K562 (cell line): ENCODE results near the gene ANO4.

Experiments
- ELF1 ChIP-seq: fragments of 200-800 bp; sonication (Bioruptor generic); IDR thresholded peaks from 2 replicates; pipeline ENCODE4 v1.6.1; 2016; ENCODE audit warnings: missing genetic modification characterization, missing compliant biosample characterization
- MGA ChIP-seq: fragments of 450-650 bp; IDR thresholded peaks from 2 replicates; pipeline ENCODE4 v1.6.1; 2016; ENCODE audit warnings: mild to moderate bottlenecking, moderate library complexity
- TF ChIP-seq, protein P1 (sequence below): sonication (generic); formaldehyde crosslinking; IDR thresholded peaks from 2 replicates; pipeline ENCODE4 v1.8.1; 2023; ENCODE audit warnings: mild to moderate bottlenecking, missing genetic modification reagents

- TF ChIP-seq, protein P1, sequence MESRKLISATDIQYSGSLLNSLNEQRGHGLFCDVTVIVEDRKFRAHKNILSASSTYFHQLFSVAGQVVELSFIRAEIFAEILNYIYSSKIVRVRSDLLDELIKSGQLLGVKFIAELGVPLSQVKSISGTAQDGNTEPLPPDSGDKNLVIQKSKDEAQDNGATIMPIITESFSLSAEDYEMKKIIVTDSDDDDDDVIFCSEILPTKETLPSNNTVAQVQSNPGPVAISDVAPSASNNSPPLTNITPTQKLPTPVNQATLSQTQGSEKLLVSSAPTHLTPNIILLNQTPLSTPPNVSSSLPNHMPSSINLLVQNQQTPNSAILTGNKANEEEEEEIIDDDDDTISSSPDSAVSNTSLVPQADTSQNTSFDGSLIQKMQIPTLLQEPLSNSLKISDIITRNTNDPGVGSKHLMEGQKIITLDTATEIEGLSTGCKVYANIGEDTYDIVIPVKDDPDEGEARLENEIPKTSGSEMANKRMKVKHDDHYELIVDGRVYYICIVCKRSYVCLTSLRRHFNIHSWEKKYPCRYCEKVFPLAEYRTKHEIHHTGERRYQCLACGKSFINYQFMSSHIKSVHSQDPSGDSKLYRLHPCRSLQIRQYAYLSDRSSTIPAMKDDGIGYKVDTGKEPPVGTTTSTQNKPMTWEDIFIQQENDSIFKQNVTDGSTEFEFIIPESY (CRISPR knock-in tag), result no peak
- TF ChIP-seq MGA (no peak), ELF1 (tag) (no peak)
These were observed 216.3 kb downstream of the ANO4 start for GRCh38 chr12:101010896-101011295.
